ENCODE measurements around the gene MRPS5. TPM values are rescaled to one million over a fixed set of nuclear protein-coding genes. Genes with fewer than 3 reads are reported as not detected.

Gene MRPS5
- total and polyA plus RNA-seq, 4 donors, result 21.7 to 72.9 (median 57.0) TPM

- DNase-seq (ENCODE audit: low spot score), result no peak
- peaks cover 0 to 22% (median 16%) of the 10 kb centered on the region in 4 donors for H3K36me3 ChIP-seq (ENCODE audit: control insufficient read depth in 4 of 4, insufficient read depth in 3 of 4, low read depth in 1 of 4, low read length in 3 of 4)
- WGBS, result 78% methylated on average over 10 of the region's 10 CpGs
- no peak overlapping the region for H3K9ac ChIP-seq (ENCODE audit: low read depth in 1 of 2, low read length in 2 of 2)
- H3K27ac ChIP-seq (ENCODE audit: low read depth in 1 of 2, low read length in 2 of 2), result no peak overlapping the region
- peaks cover 0 to 13% (median 6%) of the 10 kb centered on the region in 4 donors for H3K4me1 ChIP-seq (ENCODE audit: control insufficient read depth in 4 of 4, insufficient read depth in 4 of 4, low read length in 3 of 4)
- H3K27me3 ChIP-seq (ENCODE audit: control insufficient read depth in 4 of 4, insufficient read depth in 4 of 4, low read length in 3 of 4), result no peaks in the 10 kb centered on the region
- peak overlapping the region in 2 of 3 donors; percentile 71 to 82 for H3K4me3 ChIP-seq (ENCODE audit: low read depth in 1 of 3, low read length in 3 of 3)
- TF ChIP-seq ZBTB33 (IDR thresholded peaks at IDR 0.05) (no peak), EGR1 (IDR thresholded peaks at IDR 0.05; ENCODE audit: low read depth in 2 of 2) (no peak), JUND (IDR thresholded peaks at IDR 0.05) (no peak), FOXA2 (IDR thresholded peaks at IDR 0.05) (no peak), GABPA (IDR thresholded peaks at IDR 0.05 in 1 of 2, conservative IDR thresholded peaks at IDR 0.05 in 1 of 2) (no peak), CTCF (IDR thresholded peaks at IDR 0.05; ENCODE audit: low read depth, low read length, missing input control) (no peak), ATF3 (IDR thresholded peaks at IDR 0.05) (no peak), RAD21 (IDR thresholded peaks at IDR 0.05) (no peak), FOXA1 (IDR thresholded peaks at IDR 0.05) (no peak), YY1 (IDR thresholded peaks at IDR 0.05) (no peak), RXRA (IDR thresholded peaks at IDR 0.05) (no peak), HNF4A (conservative IDR thresholded peaks at IDR 0.05) (no peak)
- peaks cover 13 to 24% (median 19%) of the 10 kb centered on the region in 4 donors for H3K9me3 ChIP-seq (ENCODE audit: control insufficient read depth in 4 of 4, low read length in 3 of 4)
These were observed 36.8 kb upstream of the MRPS5 start for GRCh38 chr2:95158441-95158840.

- Histone ChIP-seq H3K27ac (ENCODE audit: low read depth in 1 of 2, low read length in 2 of 2) (no peak overlapping the region), H3K27me3 (ENCODE audit: control insufficient read depth in 4 of 4, insufficient read depth in 4 of 4, low read length in 3 of 4) (no peaks in the 10 kb centered on the region), H3K4me3 (ENCODE audit: low read depth in 1 of 3, low read length in 3 of 3) (peak overlapping the region in 2 of 3 donors; percentile 6 to 55), H3K4me1 (ENCODE audit: control insufficient read depth in 4 of 4, insufficient read depth in 4 of 4, low read length in 3 of 4) (no peaks in the 10 kb centered on the region), H3K9me3 (ENCODE audit: control insufficient read depth in 4 of 4, low read length in 3 of 4) (peaks cover 57 to 86% (median 76%) of the 10 kb centered on the region in 4 donors), H3K9ac (ENCODE audit: low read depth in 1 of 2, low read length in 2 of 2) (no peak overlapping the region), H3K36me3 (ENCODE audit: control insufficient read depth in 4 of 4, insufficient read depth in 3 of 4, low read depth in 1 of 4, low read length in 3 of 4) (peaks cover 6 to 62% (median 49%) of the 10 kb centered on the region in 4 donors)
- DNase-seq (ENCODE audit: low spot score), result no peak
- WGBS, result 98% methylated on average over 6 of the region's 6 CpGs
- TF ChIP-seq HNF4A (conservative IDR thresholded peaks at IDR 0.05), result no peak
- TF ChIP-seq SP1 (IDR thresholded peaks at IDR 0.05), result no peak
- no peak for TF ChIP-seq RXRA (IDR thresholded peaks at IDR 0.05)
- no peak for TF ChIP-seq YY1 (IDR thresholded peaks at IDR 0.05)
- TF ChIP-seq FOXA1 (IDR thresholded peaks at IDR 0.05), result no peak
- no peak for TF ChIP-seq CTCF (IDR thresholded peaks at IDR 0.05; ENCODE audit: low read depth, low read length, missing input control)
- TF ChIP-seq NR2F2 (IDR thresholded peaks at IDR 0.05), result no peak
- no peak for TF ChIP-seq ZBTB33 (IDR thresholded peaks at IDR 0.05)
- TF ChIP-seq ATF3 (IDR thresholded peaks at IDR 0.05), result no peak
- no peak for TF ChIP-seq JUND (IDR thresholded peaks at IDR 0.05)
- no peak for TF ChIP-seq EGR1 (IDR thresholded peaks at IDR 0.05; ENCODE audit: low read depth in 2 of 2)
- no peak for TF ChIP-seq HNF4G (IDR thresholded peaks at IDR 0.05)
- TF ChIP-seq FOXA2 (IDR thresholded peaks at IDR 0.05), result no peak
- no peak for TF ChIP-seq RAD21 (IDR thresholded peaks at IDR 0.05)
- TF ChIP-seq GABPA (IDR thresholded peaks at IDR 0.05 in 1 of 2, conservative IDR thresholded peaks at IDR 0.05 in 1 of 2), result no peak
- TF ChIP-seq REST (IDR thresholded peaks at IDR 0.05), result no peak
These were observed 27.9 kb upstream of the MRPS5 start for GRCh38 chr2:95149397-95149984.
